A673 (cell line): Measurements from ENCODE around the gene RPS6KA3.

ENCODE experiments used
- EZH2 ChIP-seq: fragments of 200-600 bp; sonication (generic); IDR thresholded peaks from 2 replicates; pipeline ENCODE4 v1.6.1; 2017; ENCODE audit warnings: borderline replicate concordance, low read depth, mild to moderate bottlenecking, mixed read lengths, antibody characterized with exemption, low read length; ENCODE audit not compliant: poor library complexity, severe bottlenecking
- TF ChIP-seq, protein P1 (sequence below): fragments of 300-800, 200-600 bp; sonication (generic); conservative IDR thresholded peaks from 2 replicates; pipeline ENCODE4 v1.5.1; 2017; ENCODE audit warnings: low read depth, mild to moderate bottlenecking, antibody characterized with exemption, low read length, moderate library complexity, mixed read lengths

DNA sequence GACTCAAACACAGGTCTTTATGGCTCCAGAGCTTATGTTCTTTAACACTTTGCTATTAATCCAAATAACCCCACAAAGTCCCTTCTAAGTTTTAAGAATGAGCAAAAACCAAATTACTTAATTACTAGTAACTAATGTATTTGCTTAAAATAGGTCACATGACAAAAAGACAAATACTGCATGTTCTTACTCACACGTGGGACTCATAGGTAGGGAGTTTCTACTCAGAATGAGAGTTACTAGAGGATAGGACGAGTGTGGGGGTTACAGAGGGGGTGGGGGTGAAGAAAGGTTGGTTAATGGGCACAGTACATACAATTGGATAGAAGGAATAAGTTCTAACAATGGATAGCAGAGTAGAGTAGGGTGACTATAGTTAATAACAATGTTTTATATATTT is 5.8 kb downstream of the RPS6KA3 start:
- TF ChIP-seq, protein P1, sequence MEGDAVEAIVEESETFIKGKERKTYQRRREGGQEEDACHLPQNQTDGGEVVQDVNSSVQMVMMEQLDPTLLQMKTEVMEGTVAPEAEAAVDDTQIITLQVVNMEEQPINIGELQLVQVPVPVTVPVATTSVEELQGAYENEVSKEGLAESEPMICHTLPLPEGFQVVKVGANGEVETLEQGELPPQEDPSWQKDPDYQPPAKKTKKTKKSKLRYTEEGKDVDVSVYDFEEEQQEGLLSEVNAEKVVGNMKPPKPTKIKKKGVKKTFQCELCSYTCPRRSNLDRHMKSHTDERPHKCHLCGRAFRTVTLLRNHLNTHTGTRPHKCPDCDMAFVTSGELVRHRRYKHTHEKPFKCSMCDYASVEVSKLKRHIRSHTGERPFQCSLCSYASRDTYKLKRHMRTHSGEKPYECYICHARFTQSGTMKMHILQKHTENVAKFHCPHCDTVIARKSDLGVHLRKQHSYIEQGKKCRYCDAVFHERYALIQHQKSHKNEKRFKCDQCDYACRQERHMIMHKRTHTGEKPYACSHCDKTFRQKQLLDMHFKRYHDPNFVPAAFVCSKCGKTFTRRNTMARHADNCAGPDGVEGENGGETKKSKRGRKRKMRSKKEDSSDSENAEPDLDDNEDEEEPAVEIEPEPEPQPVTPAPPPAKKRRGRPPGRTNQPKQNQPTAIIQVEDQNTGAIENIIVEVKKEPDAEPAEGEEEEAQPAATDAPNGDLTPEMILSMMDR: no peak
- no peak for TF ChIP-seq EZH2
